GM20000 (cell line): Measurements from ENCODE around the gene ZIM2.

Experiments used
- DNase-seq: peaks from one replicate; pipeline ENCODE4 v3.0.0; 2012; ENCODE audit warnings: low spot score
- TF ChIP-seq, protein P1 (sequence below): IDR thresholded peaks from 2 replicates; pipeline ENCODE4 v1.5.1; 2012; ENCODE audit warnings: mild to moderate bottlenecking, control low read depth; ENCODE audit errors: extremely low read depth, missing control alignments

ZIM2 gene

DNA sequence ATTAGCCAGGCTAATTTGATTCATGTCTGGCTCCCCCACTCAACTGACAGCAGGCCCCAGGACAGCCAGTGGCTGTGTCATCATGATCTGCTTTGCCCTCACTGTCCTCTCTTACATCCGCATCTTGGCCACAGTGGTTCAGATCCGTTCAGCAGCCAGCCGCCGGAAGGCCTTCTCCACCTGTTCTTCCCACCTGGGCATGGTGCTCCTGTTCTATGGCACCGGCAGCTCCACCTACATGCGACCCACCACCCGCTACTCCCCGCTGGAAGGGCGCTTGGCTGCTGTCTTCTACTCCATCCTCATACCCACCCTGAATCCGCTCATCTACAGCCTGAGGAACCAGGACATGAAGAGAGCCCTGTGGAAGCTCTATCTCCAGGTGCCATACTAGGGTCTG is 79.7 kb downstream of the ZIM2 start:
- no peak for DNase-seq
- TF ChIP-seq, protein P1, sequence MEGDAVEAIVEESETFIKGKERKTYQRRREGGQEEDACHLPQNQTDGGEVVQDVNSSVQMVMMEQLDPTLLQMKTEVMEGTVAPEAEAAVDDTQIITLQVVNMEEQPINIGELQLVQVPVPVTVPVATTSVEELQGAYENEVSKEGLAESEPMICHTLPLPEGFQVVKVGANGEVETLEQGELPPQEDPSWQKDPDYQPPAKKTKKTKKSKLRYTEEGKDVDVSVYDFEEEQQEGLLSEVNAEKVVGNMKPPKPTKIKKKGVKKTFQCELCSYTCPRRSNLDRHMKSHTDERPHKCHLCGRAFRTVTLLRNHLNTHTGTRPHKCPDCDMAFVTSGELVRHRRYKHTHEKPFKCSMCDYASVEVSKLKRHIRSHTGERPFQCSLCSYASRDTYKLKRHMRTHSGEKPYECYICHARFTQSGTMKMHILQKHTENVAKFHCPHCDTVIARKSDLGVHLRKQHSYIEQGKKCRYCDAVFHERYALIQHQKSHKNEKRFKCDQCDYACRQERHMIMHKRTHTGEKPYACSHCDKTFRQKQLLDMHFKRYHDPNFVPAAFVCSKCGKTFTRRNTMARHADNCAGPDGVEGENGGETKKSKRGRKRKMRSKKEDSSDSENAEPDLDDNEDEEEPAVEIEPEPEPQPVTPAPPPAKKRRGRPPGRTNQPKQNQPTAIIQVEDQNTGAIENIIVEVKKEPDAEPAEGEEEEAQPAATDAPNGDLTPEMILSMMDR, result no peak

DNA sequence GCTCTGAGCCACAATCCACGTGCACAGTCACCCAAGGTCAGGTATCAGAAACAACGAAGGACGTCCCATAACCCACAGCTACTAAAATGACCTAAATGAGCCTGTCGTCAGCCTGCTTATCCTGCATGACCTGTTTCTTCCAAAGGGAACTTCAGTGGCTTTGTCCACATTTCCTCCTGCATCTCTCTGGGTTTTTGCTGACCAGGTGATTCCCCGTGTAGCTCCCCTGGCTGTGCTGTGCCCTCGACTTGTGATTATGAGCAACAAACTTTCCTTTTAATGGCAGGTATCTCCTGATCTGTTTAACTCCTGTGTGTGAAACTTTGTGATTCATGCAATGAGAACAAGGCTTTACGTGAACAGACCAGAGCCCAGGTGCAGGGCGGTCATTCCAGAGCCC is 81.0 kb downstream of the ZIM2 start:
- no peak for DNase-seq
- TF ChIP-seq, protein P1, result no peak

DNA sequence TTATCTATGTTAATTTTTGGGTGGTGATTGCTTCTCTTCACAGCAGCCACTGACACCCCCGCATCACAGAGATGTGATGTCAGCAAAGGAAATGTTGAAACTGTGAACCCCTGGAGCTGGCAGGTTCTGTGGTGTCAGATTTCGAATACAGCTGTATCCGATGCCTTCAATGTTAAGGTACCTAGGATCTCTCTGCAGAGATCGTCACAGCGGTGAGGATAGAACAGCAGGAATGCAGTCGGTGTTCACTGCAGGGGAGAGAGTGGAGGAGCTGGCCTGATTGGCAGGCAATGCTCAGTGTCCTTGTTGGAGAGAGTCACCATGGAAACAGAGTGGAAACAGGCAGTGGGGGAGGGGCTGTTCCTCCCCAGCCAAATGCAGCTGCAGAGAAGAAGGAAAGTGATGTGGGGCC is 89.4 kb downstream of the ZIM2 start:
- DNase-seq, result no peak
- TF ChIP-seq, protein P1, result no peak

DNA sequence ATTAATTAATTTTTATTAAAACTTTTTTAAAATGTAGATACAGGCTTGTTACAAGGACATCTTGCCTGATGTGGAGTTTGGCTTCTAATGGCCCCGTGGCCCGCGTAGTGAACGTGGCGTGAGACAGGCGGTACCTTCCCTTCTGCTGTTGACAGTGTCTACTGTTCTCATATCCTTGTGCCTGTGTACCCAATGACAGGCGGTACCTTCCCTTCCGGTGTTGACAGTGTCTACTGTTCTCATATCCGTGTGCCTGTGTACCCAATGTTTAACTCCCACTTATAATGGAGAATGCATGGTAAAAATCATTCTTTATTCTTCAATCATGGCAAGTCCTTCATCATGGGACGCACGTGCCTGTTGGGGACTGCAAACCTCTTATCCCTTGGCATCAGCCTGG is 89.9 kb downstream of the ZIM2 start:
- TF ChIP-seq, protein P1, result no peak
- no peak for DNase-seq

DNA sequence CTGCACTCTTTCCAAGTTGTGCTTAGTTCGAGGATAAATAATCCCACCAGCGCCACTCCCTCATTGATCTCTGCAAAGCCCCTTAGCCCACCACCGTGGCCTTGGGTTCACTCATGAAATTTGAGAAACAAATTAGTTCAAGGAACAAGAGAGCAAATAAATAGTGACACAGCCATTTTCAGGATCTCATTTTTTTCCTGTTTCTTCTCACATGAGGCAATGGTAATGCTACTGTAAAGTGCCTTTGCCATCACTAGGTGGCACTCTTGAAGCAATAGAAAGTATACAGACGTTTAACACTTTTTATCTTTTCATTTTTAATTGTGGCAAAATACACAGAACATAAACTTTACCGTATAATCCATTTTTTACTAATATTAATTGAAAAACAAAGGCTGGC is 92.1 kb downstream of the ZIM2 start:
- DNase-seq, result no peak

DNA sequence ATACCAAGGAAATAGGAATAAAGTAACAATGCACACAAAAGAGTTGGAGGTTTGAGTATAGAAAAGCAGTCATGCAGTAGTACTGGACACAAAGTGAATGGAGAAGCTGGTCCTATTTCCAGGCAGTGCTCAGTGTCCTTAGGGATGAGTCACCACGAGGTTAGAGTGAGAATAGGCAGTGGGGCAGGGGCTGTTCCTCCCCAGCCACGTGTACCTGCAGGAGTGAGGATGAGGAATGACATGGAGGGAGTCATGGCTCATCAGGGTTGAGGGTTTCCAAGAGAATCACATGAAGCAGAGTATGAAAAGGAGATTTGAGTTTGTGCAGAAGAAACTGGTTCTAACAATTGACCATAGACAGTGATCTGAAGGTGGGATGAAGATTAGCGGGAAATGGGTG is 94.2 kb downstream of the ZIM2 start:
- DNase-seq, result no peak
- TF ChIP-seq, protein P1, result no peak

More for the DNA sequence above, 92.1 kb downstream of the ZIM2 start:
- TF ChIP-seq, protein P1, result no peak

DNA sequence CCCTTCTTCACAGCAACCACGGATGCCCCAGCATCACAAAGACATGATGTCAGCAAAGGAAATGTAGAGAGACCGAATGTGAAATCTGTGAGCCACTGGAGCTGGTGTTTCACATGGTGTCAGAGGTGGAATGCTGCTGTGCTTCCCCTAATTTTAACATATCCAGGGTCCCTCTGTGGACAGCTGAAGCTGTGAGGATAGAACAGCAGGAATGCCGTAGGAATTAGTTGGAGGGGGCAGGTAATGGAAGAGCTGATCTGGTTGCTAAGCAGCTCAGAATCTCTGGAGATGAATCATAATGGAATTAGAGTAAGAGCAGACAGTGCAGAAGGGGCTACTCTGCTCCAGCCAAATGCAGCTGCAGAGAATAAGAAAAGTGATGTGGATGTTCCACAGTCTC is 100.0 kb downstream of the ZIM2 start:
- TF ChIP-seq, protein P1, result no peak
- no peak for DNase-seq
